ENCODE measurements around the gene ABCB10.

DNA sequence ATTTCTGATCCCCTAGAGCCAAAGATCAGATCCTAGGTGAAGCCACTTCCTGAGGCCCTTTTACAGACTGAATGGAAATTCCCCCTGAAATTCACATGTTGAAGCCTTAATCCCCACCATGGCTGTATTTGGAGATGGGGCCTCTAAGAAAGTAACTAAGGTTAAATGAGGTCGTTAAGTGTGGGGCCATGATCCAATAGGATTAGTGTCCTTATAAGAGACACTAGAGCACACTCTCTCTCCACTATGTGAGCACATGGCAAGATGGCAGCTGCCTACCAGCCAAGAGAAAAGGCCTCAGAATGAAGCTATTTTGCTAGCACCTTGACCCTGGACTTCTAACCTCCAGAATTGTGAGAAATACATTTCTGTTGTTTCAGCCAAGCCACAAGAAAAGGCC, 13.9 kb downstream of the ABCB10 start:
- TF ChIP-seq EP300 (IDR thresholded peaks at IDR 0.05): no peak
- TF ChIP-seq, protein P1, sequence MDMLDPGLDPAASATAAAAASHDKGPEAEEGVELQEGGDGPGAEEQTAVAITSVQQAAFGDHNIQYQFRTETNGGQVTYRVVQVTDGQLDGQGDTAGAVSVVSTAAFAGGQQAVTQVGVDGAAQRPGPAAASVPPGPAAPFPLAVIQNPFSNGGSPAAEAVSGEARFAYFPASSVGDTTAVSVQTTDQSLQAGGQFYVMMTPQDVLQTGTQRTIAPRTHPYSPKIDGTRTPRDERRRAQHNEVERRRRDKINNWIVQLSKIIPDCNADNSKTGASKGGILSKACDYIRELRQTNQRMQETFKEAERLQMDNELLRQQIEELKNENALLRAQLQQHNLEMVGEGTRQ (IDR thresholded peaks at IDR 0.05): no peak
- TF ChIP-seq, protein P2, sequence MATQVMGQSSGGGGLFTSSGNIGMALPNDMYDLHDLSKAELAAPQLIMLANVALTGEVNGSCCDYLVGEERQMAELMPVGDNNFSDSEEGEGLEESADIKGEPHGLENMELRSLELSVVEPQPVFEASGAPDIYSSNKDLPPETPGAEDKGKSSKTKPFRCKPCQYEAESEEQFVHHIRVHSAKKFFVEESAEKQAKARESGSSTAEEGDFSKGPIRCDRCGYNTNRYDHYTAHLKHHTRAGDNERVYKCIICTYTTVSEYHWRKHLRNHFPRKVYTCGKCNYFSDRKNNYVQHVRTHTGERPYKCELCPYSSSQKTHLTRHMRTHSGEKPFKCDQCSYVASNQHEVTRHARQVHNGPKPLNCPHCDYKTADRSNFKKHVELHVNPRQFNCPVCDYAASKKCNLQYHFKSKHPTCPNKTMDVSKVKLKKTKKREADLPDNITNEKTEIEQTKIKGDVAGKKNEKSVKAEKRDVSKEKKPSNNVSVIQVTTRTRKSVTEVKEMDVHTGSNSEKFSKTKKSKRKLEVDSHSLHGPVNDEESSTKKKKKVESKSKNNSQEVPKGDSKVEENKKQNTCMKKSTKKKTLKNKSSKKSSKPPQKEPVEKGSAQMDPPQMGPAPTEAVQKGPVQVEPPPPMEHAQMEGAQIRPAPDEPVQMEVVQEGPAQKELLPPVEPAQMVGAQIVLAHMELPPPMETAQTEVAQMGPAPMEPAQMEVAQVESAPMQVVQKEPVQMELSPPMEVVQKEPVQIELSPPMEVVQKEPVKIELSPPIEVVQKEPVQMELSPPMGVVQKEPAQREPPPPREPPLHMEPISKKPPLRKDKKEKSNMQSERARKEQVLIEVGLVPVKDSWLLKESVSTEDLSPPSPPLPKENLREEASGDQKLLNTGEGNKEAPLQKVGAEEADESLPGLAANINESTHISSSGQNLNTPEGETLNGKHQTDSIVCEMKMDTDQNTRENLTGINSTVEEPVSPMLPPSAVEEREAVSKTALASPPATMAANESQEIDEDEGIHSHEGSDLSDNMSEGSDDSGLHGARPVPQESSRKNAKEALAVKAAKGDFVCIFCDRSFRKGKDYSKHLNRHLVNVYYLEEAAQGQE (IDR thresholded peaks at IDR 0.05): no peak
- TF ChIP-seq, protein P3, sequence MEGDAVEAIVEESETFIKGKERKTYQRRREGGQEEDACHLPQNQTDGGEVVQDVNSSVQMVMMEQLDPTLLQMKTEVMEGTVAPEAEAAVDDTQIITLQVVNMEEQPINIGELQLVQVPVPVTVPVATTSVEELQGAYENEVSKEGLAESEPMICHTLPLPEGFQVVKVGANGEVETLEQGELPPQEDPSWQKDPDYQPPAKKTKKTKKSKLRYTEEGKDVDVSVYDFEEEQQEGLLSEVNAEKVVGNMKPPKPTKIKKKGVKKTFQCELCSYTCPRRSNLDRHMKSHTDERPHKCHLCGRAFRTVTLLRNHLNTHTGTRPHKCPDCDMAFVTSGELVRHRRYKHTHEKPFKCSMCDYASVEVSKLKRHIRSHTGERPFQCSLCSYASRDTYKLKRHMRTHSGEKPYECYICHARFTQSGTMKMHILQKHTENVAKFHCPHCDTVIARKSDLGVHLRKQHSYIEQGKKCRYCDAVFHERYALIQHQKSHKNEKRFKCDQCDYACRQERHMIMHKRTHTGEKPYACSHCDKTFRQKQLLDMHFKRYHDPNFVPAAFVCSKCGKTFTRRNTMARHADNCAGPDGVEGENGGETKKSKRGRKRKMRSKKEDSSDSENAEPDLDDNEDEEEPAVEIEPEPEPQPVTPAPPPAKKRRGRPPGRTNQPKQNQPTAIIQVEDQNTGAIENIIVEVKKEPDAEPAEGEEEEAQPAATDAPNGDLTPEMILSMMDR (IDR thresholded peaks at IDR 0.05): no peak
- no peak for TF ChIP-seq JUN (IDR thresholded peaks at IDR 0.05)

Measured in A549 (cell line).